Colonic mucosa (tissue), 4 donors: Measurements from ENCODE around the gene MYO18A. TPM values are rescaled to one million over a fixed set of nuclear protein-coding genes. Genes with fewer than 3 reads are reported as not detected.

Experiments
- DNase-seq: peaks from one replicate; pipeline ENCODE4 v3.0.0-alpha.2; 2020
- H3K27ac ChIP-seq: fragments of 200-600 bp; one replicate; pipeline ENCODE4 v1.8.0; 2021
- H3K27me3 ChIP-seq: fragments of 200-600 bp; one replicate; pipeline ENCODE4 v1.8.0; 2021
- H3K36me3 ChIP-seq: fragments of 200-600 bp; one replicate; pipeline ENCODE4 v1.8.0; 2021
- H3K4me1 ChIP-seq: fragments of 200-600 bp; one replicate; pipeline ENCODE4 v1.8.0; 2021; ENCODE audit warnings: mild to moderate bottlenecking
- H3K4me3 ChIP-seq: fragments of 200-600 bp; one replicate; pipeline ENCODE4 v1.8.0; 2021
- H3K9ac ChIP-seq, 2 donors: one replicate each; pipeline ENCODE4 v1.7.0; 2013; ENCODE audit warnings: control low read depth in 2 of 2, low read depth in 2 of 2, low read length in 2 of 2
- H3K9me3 ChIP-seq: fragments of 200-600 bp; one replicate; pipeline ENCODE4 v1.8.0; 2021
- intact Hi-C: fragments of 100-400 bp; cut with DNase I; formaldehyde crosslinking; loops from one replicate; pipeline ENCODE4 v1.14.1; 2022
- total RNA-seq, 2 donors: library from RNA; stranded (reverse); fragmentation: NEBNext Ultra II Directional in 1 of 2; extraction: Animal tissue kit (Norgen Biotek cat#: 25700) in 1 of 2; gene quantifications; one replicate each; pipeline ENCODE4 v1.2.1, GENCODE V29; 2021
- TF ChIP-seq, protein P1 (sequence below): fragments of 200-600 bp; IDR thresholded peaks from one replicate; pipeline ENCODE4 v1.8.0; 2022; ENCODE audit warnings: antibody characterized with exemption, mild to moderate bottlenecking
- donor health status: healthy.
- donor health status: DM: no; HTN: no; CAD: no.
- donor health status: DM: no; HTN: no; CAD: no.

Gene MYO18A
- total RNA-seq, 2 donors from 2014 or later = 63.3 to 112 TPM

DNA sequence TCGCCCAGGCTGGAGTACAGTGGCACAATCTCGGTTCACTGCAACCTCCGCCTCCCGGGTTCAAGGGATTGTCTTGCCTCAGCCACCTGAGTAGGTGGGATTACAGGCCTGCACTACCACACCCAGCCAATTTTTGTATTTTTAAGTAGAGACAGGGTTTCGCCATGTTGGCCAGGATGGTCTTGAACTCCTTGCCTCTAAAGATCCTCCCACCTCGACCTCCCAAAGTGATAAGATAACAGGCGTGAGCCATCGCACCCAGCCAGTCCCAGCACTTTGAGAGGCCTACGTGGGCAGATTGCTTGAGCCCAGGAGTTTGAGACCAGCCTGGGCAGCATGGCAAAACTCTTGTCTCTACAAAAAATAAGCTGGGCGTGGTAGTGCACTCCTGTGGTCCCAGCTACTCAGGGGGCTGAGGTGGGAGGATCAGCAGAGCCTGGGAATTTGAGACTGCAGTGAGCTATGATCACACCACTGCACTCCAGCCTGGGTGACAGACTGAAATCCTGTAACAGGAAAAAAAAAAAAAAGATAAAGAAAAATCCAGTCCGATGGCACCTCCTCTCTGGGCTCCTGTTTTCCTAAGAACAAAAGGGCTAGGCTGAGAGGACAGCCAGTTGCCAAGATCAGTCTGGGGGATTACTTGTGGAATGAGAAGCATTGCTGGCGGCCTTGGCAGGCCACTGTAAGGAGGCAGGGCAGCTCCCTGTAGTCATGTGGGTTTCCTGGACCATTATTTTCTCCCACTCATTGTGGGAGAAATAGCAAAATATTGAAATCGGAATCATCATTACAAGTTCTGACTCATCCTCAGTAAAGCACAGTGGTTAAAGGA, 140.2 kb downstream of the MYO18A start:
- Histone ChIP-seq H3K4me3 (no peak overlapping the region), H3K27me3 (no peaks in the 10 kb centered on the region), H3K9ac (no peak overlapping the region), H3K36me3 (no peaks in the 10 kb centered on the region), H3K27ac (no peak overlapping the region), H3K9me3 (no peaks in the 10 kb centered on the region), H3K4me1 (no peaks in the 10 kb centered on the region)
- TF ChIP-seq, protein P1, sequence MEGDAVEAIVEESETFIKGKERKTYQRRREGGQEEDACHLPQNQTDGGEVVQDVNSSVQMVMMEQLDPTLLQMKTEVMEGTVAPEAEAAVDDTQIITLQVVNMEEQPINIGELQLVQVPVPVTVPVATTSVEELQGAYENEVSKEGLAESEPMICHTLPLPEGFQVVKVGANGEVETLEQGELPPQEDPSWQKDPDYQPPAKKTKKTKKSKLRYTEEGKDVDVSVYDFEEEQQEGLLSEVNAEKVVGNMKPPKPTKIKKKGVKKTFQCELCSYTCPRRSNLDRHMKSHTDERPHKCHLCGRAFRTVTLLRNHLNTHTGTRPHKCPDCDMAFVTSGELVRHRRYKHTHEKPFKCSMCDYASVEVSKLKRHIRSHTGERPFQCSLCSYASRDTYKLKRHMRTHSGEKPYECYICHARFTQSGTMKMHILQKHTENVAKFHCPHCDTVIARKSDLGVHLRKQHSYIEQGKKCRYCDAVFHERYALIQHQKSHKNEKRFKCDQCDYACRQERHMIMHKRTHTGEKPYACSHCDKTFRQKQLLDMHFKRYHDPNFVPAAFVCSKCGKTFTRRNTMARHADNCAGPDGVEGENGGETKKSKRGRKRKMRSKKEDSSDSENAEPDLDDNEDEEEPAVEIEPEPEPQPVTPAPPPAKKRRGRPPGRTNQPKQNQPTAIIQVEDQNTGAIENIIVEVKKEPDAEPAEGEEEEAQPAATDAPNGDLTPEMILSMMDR = no peak
- DNase-seq = no peak
- intact Hi-C loops = no loop called here

DNA sequence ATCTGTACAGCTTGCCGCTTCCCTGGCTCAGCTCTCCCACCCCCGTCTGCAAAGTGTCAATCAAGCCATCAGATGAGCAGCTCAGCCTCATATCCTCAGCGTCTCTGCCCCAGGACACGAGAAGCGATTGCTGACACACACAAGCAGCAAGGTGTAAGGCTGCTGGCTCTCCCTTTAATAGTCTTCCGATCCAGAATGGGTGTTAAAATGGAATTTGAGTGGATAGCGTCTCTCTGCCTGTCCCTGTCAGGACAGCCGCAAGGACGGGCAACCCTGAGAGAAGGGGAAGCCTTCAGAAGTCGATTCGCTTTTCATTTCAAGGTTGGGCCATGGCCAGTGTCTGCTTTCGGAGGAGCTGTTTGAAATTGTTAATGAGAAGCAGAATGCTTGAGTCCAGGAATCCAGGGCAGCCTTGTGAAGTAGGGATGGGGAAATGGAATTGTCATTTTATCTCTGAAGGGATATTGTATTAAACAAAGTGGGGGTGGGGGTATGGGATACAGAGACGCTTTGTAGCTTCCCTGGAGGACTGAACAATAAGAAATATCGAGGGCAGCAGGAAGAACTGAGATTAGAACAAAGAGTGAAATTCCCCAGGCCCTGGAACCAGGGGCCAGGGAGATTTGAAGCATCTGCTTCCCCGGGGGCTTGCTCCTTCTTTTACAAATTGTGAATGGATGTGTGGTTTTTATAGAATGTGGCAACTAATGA, 142.0 kb downstream of the MYO18A start:
- Histone ChIP-seq H3K36me3 (no peaks in the 10 kb centered on the region), H3K9me3 (no peaks in the 10 kb centered on the region), H3K4me1 (no peaks in the 10 kb centered on the region), H3K9ac (no peak overlapping the region), H3K4me3 (no peak overlapping the region), H3K27ac (no peak overlapping the region), H3K27me3 (no peaks in the 10 kb centered on the region)
- intact Hi-C loops = no loop called here
- DNase-seq = no peak
- TF ChIP-seq, protein P1 = no peak

DNA sequence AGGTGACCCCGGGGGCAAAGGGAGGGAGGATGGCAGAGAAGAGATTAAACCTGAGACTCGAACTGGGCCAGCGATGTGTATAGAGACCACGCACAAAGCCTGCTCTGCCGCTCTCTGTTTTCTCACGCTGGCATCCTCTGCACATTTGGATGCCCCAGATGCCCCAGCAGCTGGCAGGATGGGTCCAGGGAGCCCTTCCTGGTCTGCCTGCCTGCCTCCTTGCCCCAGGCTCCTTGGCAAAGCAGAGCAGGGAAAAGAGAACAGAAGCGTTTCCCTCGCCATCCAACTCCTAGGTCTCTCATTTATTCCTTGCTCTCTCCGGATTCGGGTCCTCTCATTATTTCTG, 142.5 kb downstream of the MYO18A start:
- DNase-seq = no peak
- no peak overlapping the region for H3K9ac ChIP-seq
- no peaks in the 10 kb centered on the region for H3K9me3 ChIP-seq
- H3K27me3 ChIP-seq = no peaks in the 10 kb centered on the region
- no peak overlapping the region for H3K4me3 ChIP-seq
- TF ChIP-seq, protein P1 = no peak
- H3K36me3 ChIP-seq = no peaks in the 10 kb centered on the region
- H3K27ac ChIP-seq = no peak overlapping the region
- intact Hi-C loops = no loop called here
- no peaks in the 10 kb centered on the region for H3K4me1 ChIP-seq

DNA sequence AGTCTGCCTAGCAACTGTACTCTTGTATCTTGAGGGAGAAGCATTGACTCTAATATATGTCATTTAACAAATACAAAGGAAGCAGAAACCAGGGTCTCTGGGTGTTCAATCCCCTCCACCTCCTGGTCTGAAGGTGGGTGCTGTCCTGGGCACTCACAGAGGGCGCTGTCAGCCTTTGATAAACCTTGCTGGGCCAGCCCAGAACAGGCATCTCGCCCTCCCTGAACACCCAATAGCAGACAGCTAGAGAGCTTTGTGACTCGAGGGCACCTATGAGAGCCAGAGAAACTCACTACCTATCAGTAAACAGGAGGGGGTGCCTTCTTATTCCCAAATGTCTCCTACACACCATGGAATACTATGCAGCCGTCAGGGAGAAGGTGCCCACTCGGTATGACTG, 143.6 kb downstream of the MYO18A start:
- Histone ChIP-seq H3K36me3 (no peaks in the 10 kb centered on the region), H3K9me3 (no peaks in the 10 kb centered on the region), H3K4me3 (no peak overlapping the region), H3K27me3 (no peaks in the 10 kb centered on the region), H3K4me1 (no peaks in the 10 kb centered on the region), H3K27ac (no peak overlapping the region), H3K9ac (no peak overlapping the region)
- intact Hi-C loops = no loop called here
- no peak for DNase-seq
- TF ChIP-seq, protein P1 = no peak

DNA sequence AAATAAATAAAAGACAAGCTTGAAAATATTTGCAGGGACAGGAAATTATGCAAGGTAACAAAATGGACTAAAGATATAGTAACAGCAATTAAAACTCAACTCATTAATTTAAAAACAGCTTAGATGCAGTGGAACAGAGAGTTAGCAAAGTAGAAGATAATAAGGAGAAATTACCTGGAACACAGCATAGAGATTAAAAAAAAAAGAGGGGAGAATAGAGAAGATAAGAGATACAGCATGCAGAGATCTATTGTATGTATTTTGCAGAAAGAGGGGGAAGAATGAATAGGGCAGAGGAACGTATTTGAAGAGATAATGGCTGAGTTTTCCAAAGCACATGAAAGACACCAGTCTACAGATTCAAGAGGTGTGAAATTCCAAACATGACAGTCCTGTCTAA, 145.7 kb downstream of the MYO18A start:
- H3K4me1 ChIP-seq = no peaks in the 10 kb centered on the region

More for the DNA sequence above, 145.7 kb downstream of the MYO18A start:
- Histone ChIP-seq H3K9ac (no peak overlapping the region), H3K36me3 (no peaks in the 10 kb centered on the region), H3K27ac (no peak overlapping the region), H3K9me3 (no peaks in the 10 kb centered on the region), H3K27me3 (no peaks in the 10 kb centered on the region), H3K4me3 (no peak overlapping the region)
- intact Hi-C loops = no loop called here
- TF ChIP-seq, protein P1 = no peak
- DNase-seq = no peak
